ENCODE data around the gene GRAP.
A peak's percentile ranks its signal among the peaks of the same experiment; 100 is the strongest.
"Not testable (repeated sequence)": the region's sequence is repeated elsewhere in the genome, so short reads cannot be mapped to it uniquely, and the experiment has no call there.

Gene GRAP

GRCh38 chr17:19046782-19047375 lies at the start of gene GRAP:
GRAP (minus strand) TSS chr17:19046957; CDS start chr17:19046926, 31 bp downstream.
- not testable (repeated sequence) for H3K27ac Mint-ChIP-seq; H3K36me3 Mint-ChIP-seq; H3K4me1 Mint-ChIP-seq; H3K4me3 Mint-ChIP-seq; DNase-seq (ENCODE audit: low spot score in 2 of 2); H3K9me3 Mint-ChIP-seq; H3K27me3 Mint-ChIP-seq
- peak; percentile 55 for ATAC-seq (ENCODE audit: low read depth)

- H3K27me3 Mint-ChIP-seq; H3K27ac Mint-ChIP-seq; H3K36me3 Mint-ChIP-seq; ATAC-seq (ENCODE audit: low read depth); H3K4me3 Mint-ChIP-seq; H3K4me1 Mint-ChIP-seq; H3K9me3 Mint-ChIP-seq: not testable (repeated sequence)
- DNase-seq (ENCODE audit: low spot score in 2 of 2) = peak in 1 of 2 donors; percentile 18
Measured at GRCh38 chr17:19093684-19094438, 47.1 kb upstream of the GRAP start.

- H3K4me3 Mint-ChIP-seq; H3K4me1 Mint-ChIP-seq; ATAC-seq (ENCODE audit: low read depth); H3K27me3 Mint-ChIP-seq; H3K36me3 Mint-ChIP-seq; H3K9me3 Mint-ChIP-seq; H3K27ac Mint-ChIP-seq: not testable (repeated sequence)
- peak in 1 of 2 donors; percentile 2 for DNase-seq (ENCODE audit: low spot score in 2 of 2)
Measured at GRCh38 chr17:19092737-19093683, 46.3 kb upstream of the GRAP start.

GRCh38 chr17:19090058-19090772 lies 43.5 kb upstream of the GRAP start:
- not testable (repeated sequence) for H3K4me1 Mint-ChIP-seq; H3K27me3 Mint-ChIP-seq; H3K9me3 Mint-ChIP-seq; DNase-seq (ENCODE audit: low spot score in 2 of 2); H3K27ac Mint-ChIP-seq; H3K4me3 Mint-ChIP-seq; H3K36me3 Mint-ChIP-seq
- ATAC-seq (ENCODE audit: low read depth) = peak; percentile 72

- not testable (repeated sequence) for H3K27me3 Mint-ChIP-seq, H3K36me3 Mint-ChIP-seq
- peak; percentile 45 for ATAC-seq (ENCODE audit: low read depth)
Measured at GRCh38 chr17:19088804-19089685, 42.3 kb upstream of the GRAP start.

GRCh38 chr17:19077386-19077785 lies 30.6 kb upstream of the GRAP start:
- H3K4me3 Mint-ChIP-seq; H3K27me3 Mint-ChIP-seq; H3K36me3 Mint-ChIP-seq; H3K4me1 Mint-ChIP-seq; DNase-seq (ENCODE audit: low spot score in 2 of 2); H3K27ac Mint-ChIP-seq; H3K9me3 Mint-ChIP-seq; ATAC-seq (ENCODE audit: low read depth): not testable (repeated sequence)

More at GRCh38 chr17:19088804-19089685, 42.3 kb upstream of the GRAP start:
- not testable (repeated sequence) for H3K4me3 Mint-ChIP-seq; H3K4me1 Mint-ChIP-seq; DNase-seq (ENCODE audit: low spot score in 2 of 2); H3K9me3 Mint-ChIP-seq; H3K27ac Mint-ChIP-seq

GRCh38 chr17:19076398-19077192 lies 29.8 kb upstream of the GRAP start:
- H3K36me3 Mint-ChIP-seq, H3K27ac Mint-ChIP-seq, H3K4me3 Mint-ChIP-seq, H3K27me3 Mint-ChIP-seq, H3K9me3 Mint-ChIP-seq, H3K4me1 Mint-ChIP-seq: not testable (repeated sequence)
- DNase-seq (ENCODE audit: low spot score in 2 of 2) (peak in 1 of 2 donors; percentile 12), ATAC-seq (ENCODE audit: low read depth) (peak; percentile 95)

GRCh38 chr17:19070318-19071168 lies 23.8 kb upstream of the GRAP start:
- not testable (repeated sequence) for H3K4me3 Mint-ChIP-seq

GRCh38 chr17:19064378-19064777 lies 17.6 kb upstream of the GRAP start:
- not testable (repeated sequence) for ATAC-seq (ENCODE audit: low read depth); H3K27ac Mint-ChIP-seq; H3K4me3 Mint-ChIP-seq; H3K27me3 Mint-ChIP-seq; H3K4me1 Mint-ChIP-seq; H3K36me3 Mint-ChIP-seq; DNase-seq (ENCODE audit: low spot score in 2 of 2); H3K9me3 Mint-ChIP-seq

More at GRCh38 chr17:19070318-19071168, 23.8 kb upstream of the GRAP start:
- H3K27me3 Mint-ChIP-seq; H3K27ac Mint-ChIP-seq; H3K36me3 Mint-ChIP-seq; H3K9me3 Mint-ChIP-seq; DNase-seq (ENCODE audit: low spot score in 2 of 2); H3K4me1 Mint-ChIP-seq: not testable (repeated sequence)
- peak; percentile 94 for ATAC-seq (ENCODE audit: low read depth)

- not testable (repeated sequence) for H3K27me3 Mint-ChIP-seq, H3K4me3 Mint-ChIP-seq, H3K27ac Mint-ChIP-seq, H3K36me3 Mint-ChIP-seq, H3K9me3 Mint-ChIP-seq, H3K4me1 Mint-ChIP-seq
- DNase-seq (ENCODE audit: low spot score in 2 of 2) (peak in 1 of 2 donors; percentile 82), ATAC-seq (ENCODE audit: low read depth) (peak; percentile 28)
Measured at GRCh38 chr17:19063326-19063956, 16.7 kb upstream of the GRAP start.

- H3K27me3 Mint-ChIP-seq; H3K9me3 Mint-ChIP-seq; H3K27ac Mint-ChIP-seq; DNase-seq (ENCODE audit: low spot score in 2 of 2); H3K4me3 Mint-ChIP-seq; H3K4me1 Mint-ChIP-seq; H3K36me3 Mint-ChIP-seq: not testable (repeated sequence)
- ATAC-seq (ENCODE audit: low read depth) = peak; percentile 54
Measured at GRCh38 chr17:19062718-19063325, 16.1 kb upstream of the GRAP start.
